ENCODE measurements around the gene PTHLH. TPM values are rescaled to one million over a fixed set of nuclear protein-coding genes. Genes with fewer than 3 reads are reported as not detected.
A peak's percentile ranks its signal among the peaks of the same experiment; 100 is the strongest.

PTHLH gene
- total RNA-seq, 1 donor from 2014 or later = 48.5 TPM

- Mint-ChIP-seq H3K36me3 (ENCODE audit: low read depth, unreplicated experiment) (no peaks in the 10 kb centered on the region), H3K27ac (ENCODE audit: unreplicated experiment) (peak overlapping the region; percentile 94), H3K4me1 (ENCODE audit: low read depth, unreplicated experiment) (peaks cover 43% of the 10 kb centered on the region), H3K4me3 (ENCODE audit: unreplicated experiment) (peak overlapping the region; percentile 88), H3K9me3 (ENCODE audit: unreplicated experiment) (no peaks in the 10 kb centered on the region), H3K27me3 (ENCODE audit: low read depth, unreplicated experiment) (peaks cover 4% of the 10 kb centered on the region)
- FAIRE-seq (no peak), DNase-seq (ENCODE audit: low read depth) (peak; percentile 56)
- peaks cover 50% of the 10 kb centered on the region for H3K4me1 ChIP-seq (ENCODE audit: insufficient read depth, low read length)
- peak overlapping the region; percentile 57 for H3K4me3 ChIP-seq (ENCODE audit: insufficient read depth, low read depth, low read length)
- peak overlapping the region; percentile 91 for H3K9ac ChIP-seq (ENCODE audit: low read length)
- peak overlapping the region; percentile 59 for H3K27ac ChIP-seq (ENCODE audit: low read depth, low read length)
- H3K9me3 ChIP-seq (ENCODE audit: insufficient read depth, low read depth, low read length) = no peaks in the 10 kb centered on the region
- no peak for TF ChIP-seq EZH2 (IDR thresholded peaks at IDR 0.05; ENCODE audit: insufficient read depth, low read length)
- no peak for TF ChIP-seq CTCF (IDR thresholded peaks at IDR 0.05; ENCODE audit: insufficient read depth, low read depth, low read length)
- peaks cover 6% of the 10 kb centered on the region for H3K79me2 ChIP-seq (ENCODE audit: insufficient read depth, low read length)
- H3K27me3 ChIP-seq (ENCODE audit: insufficient read depth, low read length) = no peaks in the 10 kb centered on the region
- peak overlapping the region; percentile 44 for H2AFZ ChIP-seq (ENCODE audit: low read depth, low read length)
- no peaks in the 10 kb centered on the region for H3K36me3 ChIP-seq (ENCODE audit: insufficient read depth, low read length)
- H3K4me2 ChIP-seq (ENCODE audit: low read length) = peak overlapping the region; percentile 93
- no peaks in the 10 kb centered on the region for H4K20me1 ChIP-seq (ENCODE audit: insufficient read depth, low read length)
These were observed 2.0 kb downstream of the PTHLH start for GRCh38 chr12:27970401-27971120.

- DNase-seq (ENCODE audit: low read depth) = peak; percentile 75
- TF ChIP-seq CTCF (IDR thresholded peaks at IDR 0.05; ENCODE audit: insufficient read depth, low read depth, low read length) = no peak
- TF ChIP-seq EZH2 (IDR thresholded peaks at IDR 0.05; ENCODE audit: insufficient read depth, low read length) = no peak
These were observed 2.7 kb downstream of the PTHLH start for GRCh38 chr12:27969624-27970400.

More at GRCh38 chr12:27969624-27970400, 2.7 kb downstream of the PTHLH start:
- no peaks in the 10 kb centered on the region for H3K9me3 ChIP-seq (ENCODE audit: insufficient read depth, low read depth, low read length)
- peak overlapping the region; percentile 97 for H3K27ac Mint-ChIP-seq (ENCODE audit: unreplicated experiment)
- peak overlapping the region; percentile 98 for H3K4me3 Mint-ChIP-seq (ENCODE audit: unreplicated experiment)
- peaks cover 9% of the 10 kb centered on the region for H3K79me2 ChIP-seq (ENCODE audit: insufficient read depth, low read length)
- peak overlapping the region; percentile 85 for H3K27ac ChIP-seq (ENCODE audit: low read depth, low read length)
- H3K36me3 ChIP-seq (ENCODE audit: insufficient read depth, low read length) = no peaks in the 10 kb centered on the region
- H3K4me3 ChIP-seq (ENCODE audit: insufficient read depth, low read depth, low read length) = peak overlapping the region; percentile 70
- H3K4me1 Mint-ChIP-seq (ENCODE audit: low read depth, unreplicated experiment) = peaks cover 48% of the 10 kb centered on the region
- H3K9me3 Mint-ChIP-seq (ENCODE audit: unreplicated experiment) = no peaks in the 10 kb centered on the region
- H3K4me2 ChIP-seq (ENCODE audit: low read length) = peak overlapping the region; percentile 93
- H3K27me3 Mint-ChIP-seq (ENCODE audit: low read depth, unreplicated experiment) = peaks cover 4% of the 10 kb centered on the region
- peaks cover 49% of the 10 kb centered on the region for H3K4me1 ChIP-seq (ENCODE audit: insufficient read depth, low read length)
- peak overlapping the region; percentile 91 for H3K9ac ChIP-seq (ENCODE audit: low read length)
- peaks cover 3% of the 10 kb centered on the region for H3K36me3 Mint-ChIP-seq (ENCODE audit: low read depth, unreplicated experiment)
- no peaks in the 10 kb centered on the region for H4K20me1 ChIP-seq (ENCODE audit: insufficient read depth, low read length)
- no peak for FAIRE-seq
- peak overlapping the region; percentile 77 for H2AFZ ChIP-seq (ENCODE audit: low read depth, low read length)
- H3K27me3 ChIP-seq (ENCODE audit: insufficient read depth, low read length) = no peaks in the 10 kb centered on the region
